Mesodermal cell (in vitro differentiated cells): ENCODE results near the gene CAPZA1.
"Not testable (repeated sequence)": the region's sequence is repeated elsewhere in the genome, so short reads cannot be mapped to it uniquely, and the experiment has no call there.

Experiments used
- H3K27ac ChIP-seq: 2 replicates; pipeline ENCODE4 v1.7.0; 2013; ENCODE audit warnings: mild to moderate bottlenecking, low read depth, low read length, moderate library complexity; ENCODE audit not compliant: severe bottlenecking
- H3K36me3 ChIP-seq: 2 replicates; pipeline ENCODE4 v1.7.1; 2013; ENCODE audit warnings: mild to moderate bottlenecking, low read length, moderate library complexity; ENCODE audit not compliant: control insufficient read depth, insufficient read depth
- H3K4me1 ChIP-seq: one replicate; pipeline ENCODE4 v1.7.1; 2013; ENCODE audit warnings: mild to moderate bottlenecking, low read length; ENCODE audit not compliant: insufficient read depth, control insufficient read depth, poor library complexity, severe bottlenecking
- H3K4me3 ChIP-seq: 2 replicates; pipeline ENCODE4 v1.7.0; 2013; ENCODE audit warnings: low read length, control low read depth, mild to moderate bottlenecking; ENCODE audit not compliant: insufficient read depth, poor library complexity, severe bottlenecking; ENCODE audit errors: extremely low read depth
- H3K9me3 ChIP-seq: 2 replicates; pipeline ENCODE4 v1.7.1; 2013; ENCODE audit warnings: mild to moderate bottlenecking, low read length, moderate library complexity; ENCODE audit not compliant: control insufficient read depth
- WGBS, 2 experiments: methylation state at CpG; one replicate each; pipeline ENCODE4 v1.1.5; 2013; ENCODE audit warnings: missing lambda C conversion rate in 2 of 2; ENCODE audit not compliant: insufficient coverage in 2 of 2; 5-methylcytosine and 5-hydroxymethylcytosine counted together

Gene CAPZA1

GRCh38 chr1:112603541-112603940 lies 16.1 kb upstream of the CAPZA1 start:
- no peak overlapping the region for H3K4me3 ChIP-seq
- peaks cover 75% of the 10 kb centered on the region for H3K36me3 ChIP-seq
- no peaks in the 10 kb centered on the region for H3K9me3 ChIP-seq
- H3K27ac ChIP-seq: no peak overlapping the region
- 100% methylated on average over 1 of the region's 1 CpG; no CpG with 5 or more reads in 1 of the 2 experiments for WGBS, 2 experiments
- no peaks in the 10 kb centered on the region for H3K4me1 ChIP-seq

- H3K4me1 ChIP-seq: no peaks in the 10 kb centered on the region
- 93 to 96% methylated on average over 3 of the region's 4 CpGs for WGBS, 2 experiments
- H3K36me3 ChIP-seq: peaks cover 80% of the 10 kb centered on the region
These were observed 13.9 kb upstream of the CAPZA1 start for GRCh38 chr1:112605633-112606327.

GRCh38 chr1:112614460-112615065 lies 5.1 kb upstream of the CAPZA1 start:
- H3K9me3 ChIP-seq: no peaks in the 10 kb centered on the region
- H3K27ac ChIP-seq: no peak overlapping the region
- H3K36me3 ChIP-seq: peaks cover 61% of the 10 kb centered on the region
- H3K4me1 ChIP-seq: peaks cover 3% of the 10 kb centered on the region
- no CpG with 5 or more reads among the region's 6 CpGs for WGBS, 2 experiments
- H3K4me3 ChIP-seq: no peak overlapping the region

More at GRCh38 chr1:112605633-112606327, 13.9 kb upstream of the CAPZA1 start:
- Histone ChIP-seq H3K4me3 (no peak overlapping the region), H3K27ac (no peak overlapping the region), H3K9me3 (no peaks in the 10 kb centered on the region)

GRCh38 chr1:112618114-112618720 lies 1.4 kb upstream of the CAPZA1 start:
- Histone ChIP-seq H3K4me1 (peaks cover 6% of the 10 kb centered on the region), H3K27ac (peak overlapping the region; percentile 98)

GRCh38 chr1:112618721-112619517 lies 713 bp upstream of the CAPZA1 start, which contains the start of gene ST7L:
Gene ST7L, minus strand, starts transcription at chr1:112619141. Its CDS starts 28 bp downstream, at chr1:112619113.
- H3K27ac ChIP-seq: peak within 1 kb of the TSS; percentile 98

More at GRCh38 chr1:112618114-112618720, 1.4 kb upstream of the CAPZA1 start:
- 3 to 7% methylated on average over 8 to 9 of the region's 12 CpGs for WGBS, 2 experiments
- Histone ChIP-seq H3K4me3 (peak overlapping the region; percentile 100), H3K9me3 (no peaks in the 10 kb centered on the region), H3K36me3 (peaks cover 31% of the 10 kb centered on the region)

GRCh38 chr1:112620377-112620695 lies 704 bp downstream of the CAPZA1 start:
- peak overlapping the region; percentile 98 for H3K27ac ChIP-seq
- WGBS, 2 experiments: 0 to 2% methylated on average over 4 of the region's 6 CpGs
- peaks cover 26% of the 10 kb centered on the region for H3K36me3 ChIP-seq

More at GRCh38 chr1:112618721-112619517, 713 bp upstream of the CAPZA1 start, which contains the start of gene ST7L:
- Histone ChIP-seq H3K9me3 (no peaks in the 10 kb centered on the region), H3K36me3 (peaks cover 24% of the 10 kb centered on the region), H3K4me1 (peaks cover 6% of the 10 kb centered on the region), H3K4me3 (peak within 1 kb of the TSS; percentile 100)
- 0% methylated on average over 36 to 39 of the region's 48 CpGs for WGBS, 2 experiments

GRCh38 chr1:112624493-112624892 lies 4.9 kb downstream of the CAPZA1 start:
- not testable (repeated sequence) for H3K27ac ChIP-seq, H3K4me3 ChIP-seq
- WGBS, 2 experiments: no CpG with 5 or more reads among the region's 5 CpGs

More at GRCh38 chr1:112620377-112620695, 704 bp downstream of the CAPZA1 start:
- Histone ChIP-seq H3K4me3 (peak overlapping the region; percentile 100), H3K4me1 (peaks cover 6% of the 10 kb centered on the region), H3K9me3 (no peaks in the 10 kb centered on the region)

GRCh38 chr1:112625696-112626095 lies 6.1 kb downstream of the CAPZA1 start:
- no peak overlapping the region for H3K4me3 ChIP-seq
- no peaks in the 10 kb centered on the region for H3K9me3 ChIP-seq
- peaks cover 3% of the 10 kb centered on the region for H3K4me1 ChIP-seq
- H3K27ac ChIP-seq: no peak overlapping the region
- H3K36me3 ChIP-seq: peaks cover 55% of the 10 kb centered on the region
- WGBS, 2 experiments: 86 to 100% methylated on average over 1 to 2 of the region's 2 CpGs

More at GRCh38 chr1:112624493-112624892, 4.9 kb downstream of the CAPZA1 start:
- not testable (repeated sequence) for H3K9me3 ChIP-seq, H3K4me1 ChIP-seq
- peaks cover 44% of the 10 kb centered on the region for H3K36me3 ChIP-seq

GRCh38 chr1:112626193-112626592 lies 6.6 kb downstream of the CAPZA1 start:
- Histone ChIP-seq H3K4me3 (no peak overlapping the region), H3K27ac (no peak overlapping the region), H3K9me3 (no peaks in the 10 kb centered on the region), H3K4me1 (peaks cover 3% of the 10 kb centered on the region), H3K36me3 (peaks cover 60% of the 10 kb centered on the region)
- 98 to 100% methylated on average over 2 to 5 of the region's 5 CpGs for WGBS, 2 experiments

GRCh38 chr1:112626887-112627286 lies 7.3 kb downstream of the CAPZA1 start:
- peaks cover 60% of the 10 kb centered on the region for H3K36me3 ChIP-seq
- no peak overlapping the region for H3K4me3 ChIP-seq
- H3K4me1 ChIP-seq: no peaks in the 10 kb centered on the region
- no peaks in the 10 kb centered on the region for H3K9me3 ChIP-seq
- no peak overlapping the region for H3K27ac ChIP-seq
